NCI-H2171 treated with DMSO at 0.1 percent for 48 hours (cell line): ENCODE measurements around the gene ACBD3.
"Not testable (repeated sequence)": the region's sequence is repeated elsewhere in the genome, so short reads cannot be mapped to it uniquely, and the experiment has no call there.

ENCODE experiments used
- DNase-seq: peaks from one replicate; lab custom pipeline; 2025; lab: John Stamatoyannopoulos, UW

The ACBD3 gene

GRCh38 chr1:226186124-226187018 is at the start of gene ACBD3:
TSS of gene ACBD3 (minus strand) at chr1:226186741. CDS start at chr1:226186675, 66 bp downstream.
- DNase-seq = peak; percentile 94

GRCh38 chr1:226233806-226234205 is 47.3 kb upstream of the ACBD3 start:
- DNase-seq = no peak

- DNase-seq = no peak
These were observed 46.8 kb upstream of the ACBD3 start for GRCh38 chr1:226233293-226233692.

GRCh38 chr1:226226601-226227000 is 40.1 kb upstream of the ACBD3 start:
- no peak for DNase-seq

DNA sequence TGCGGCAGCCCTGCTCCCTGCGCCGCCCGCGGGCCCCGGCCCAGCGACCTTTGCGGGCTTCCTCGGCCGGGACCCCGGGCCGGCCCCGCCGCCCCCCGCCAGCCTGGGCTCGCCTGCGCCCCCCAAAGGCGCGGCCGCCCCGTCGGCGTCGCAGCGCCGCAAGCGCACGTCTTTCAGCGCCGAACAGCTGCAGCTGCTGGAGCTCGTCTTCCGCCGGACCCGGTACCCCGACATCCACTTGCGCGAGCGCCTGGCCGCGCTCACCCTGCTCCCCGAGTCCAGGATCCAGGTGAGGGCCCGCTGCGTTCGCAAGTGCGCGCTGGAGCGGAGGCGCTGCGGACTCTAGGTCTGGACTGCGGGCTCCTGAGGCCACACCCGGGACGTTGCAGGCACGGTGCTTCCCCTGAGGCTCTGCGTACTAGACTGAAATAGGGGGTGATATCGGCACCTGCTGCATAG is 37.3 kb upstream of the ACBD3 start:
- DNase-seq = peak; percentile 11

DNA sequence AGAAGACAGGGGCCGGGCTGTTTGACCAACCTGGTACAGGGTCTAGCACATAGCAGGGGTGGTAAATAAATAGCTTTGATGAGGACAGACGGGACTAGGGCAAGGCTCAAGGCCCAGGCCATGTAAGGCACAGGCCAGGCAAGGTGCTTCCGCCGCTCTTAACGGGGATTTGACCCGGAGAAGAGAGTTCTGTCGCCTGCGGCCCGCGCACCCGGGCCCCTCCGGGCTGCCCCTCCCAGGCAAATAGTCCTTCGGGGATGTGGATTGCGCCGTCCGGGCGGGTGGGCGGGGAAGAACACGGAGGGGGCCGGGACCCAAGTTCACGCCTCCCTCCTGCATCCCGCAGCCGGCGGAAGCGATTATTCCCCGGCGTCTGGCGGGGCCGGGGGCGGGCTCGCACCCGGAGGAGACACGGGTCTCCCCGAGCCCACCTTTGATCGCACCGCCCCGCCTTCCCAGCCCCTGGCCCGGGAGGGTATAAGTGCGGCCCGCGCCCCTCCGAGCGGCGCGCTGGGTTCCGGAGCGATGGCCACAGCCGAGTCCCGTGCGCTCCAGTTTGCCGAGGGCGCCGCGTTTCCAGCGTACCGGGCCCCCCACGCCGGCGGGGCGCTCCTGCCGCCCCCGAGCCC is 36.7 kb upstream of the ACBD3 start, which contains the start of gene MIXL1:
Gene MIXL1 (plus strand): TSS at position 508 of the 629 bp plus-strand sequence. CDS start 18 bp downstream, at position 526.
- DNase-seq = no peak

DNA sequence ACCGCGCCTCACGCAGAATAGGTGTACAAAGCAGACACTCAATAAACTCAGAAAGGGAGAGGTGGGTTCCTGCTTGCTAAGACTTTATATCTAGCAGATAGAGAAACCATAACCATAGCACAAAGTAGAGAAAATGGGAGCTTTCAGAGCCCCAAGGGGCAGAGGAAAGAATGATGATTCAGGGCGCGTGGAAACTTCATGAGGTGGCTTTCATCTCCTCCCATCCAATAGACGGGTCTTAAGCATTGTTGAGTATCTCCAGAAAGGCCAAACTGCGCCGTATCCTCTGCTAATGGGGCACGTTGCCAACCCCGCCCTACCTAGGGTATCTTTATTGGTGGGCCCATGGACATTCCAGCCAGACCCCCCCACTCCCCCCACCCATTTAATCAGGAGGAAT is 36.1 kb upstream of the ACBD3 start:
- DNase-seq = no peak

DNA sequence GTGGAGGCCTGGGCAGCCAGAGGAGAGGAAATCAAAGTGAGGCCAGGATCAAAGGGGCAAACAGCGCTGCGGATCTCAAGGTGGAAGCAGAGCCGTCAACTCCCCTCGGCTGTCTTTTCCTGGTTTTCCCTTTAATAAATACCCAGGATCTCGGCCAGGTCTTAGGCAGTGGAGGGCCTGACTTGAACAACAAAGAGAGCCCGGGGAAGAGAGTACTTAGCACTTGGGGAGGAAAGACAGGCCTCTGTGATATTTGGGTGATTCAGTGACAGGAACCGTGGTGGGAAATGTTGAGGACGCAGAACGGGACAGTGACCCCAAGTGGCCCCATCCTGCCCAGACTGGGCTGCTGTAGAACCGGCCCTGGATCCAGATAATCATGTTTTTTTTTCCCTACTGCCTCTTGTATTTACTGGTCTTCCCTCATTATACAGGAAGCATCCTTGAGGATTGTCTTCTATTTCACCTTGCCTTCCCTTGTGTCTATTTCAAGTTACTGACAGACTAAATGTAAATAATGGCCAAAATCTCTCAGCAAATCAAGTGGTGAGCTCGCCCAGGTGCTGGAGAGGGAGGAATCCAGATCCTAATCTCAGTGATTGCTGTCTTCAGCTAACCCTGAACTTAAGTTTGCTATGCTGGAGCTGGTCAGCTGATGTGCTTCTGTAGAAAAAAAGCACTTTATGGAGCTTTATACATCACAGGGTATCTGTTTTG is 34.1 kb upstream of the ACBD3 start:
- DNase-seq = no peak

GRCh38 chr1:226217273-226217672 is 30.7 kb upstream of the ACBD3 start:
- DNase-seq = no peak

DNA sequence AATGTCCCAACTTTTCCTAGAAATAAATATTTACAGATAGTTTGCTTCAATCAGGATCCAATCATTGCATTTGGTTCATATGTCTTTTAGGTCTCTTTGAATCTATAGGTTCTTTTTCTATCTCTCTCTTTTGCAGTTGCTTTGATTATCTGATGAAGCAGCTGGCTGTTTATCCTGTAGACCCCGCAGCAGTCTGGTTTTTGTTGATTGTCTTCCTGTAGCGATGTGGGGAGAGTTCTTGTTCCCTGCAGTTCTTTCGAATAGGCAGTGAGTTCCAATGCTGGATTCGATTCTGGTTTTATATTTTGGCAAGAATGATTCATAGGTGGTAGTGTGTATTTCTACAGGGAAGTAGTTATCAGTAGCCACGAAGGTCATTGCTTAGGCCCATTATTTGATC is 29.5 kb upstream of the ACBD3 start:
- DNase-seq = no peak

GRCh38 chr1:226215239-226215638 is 28.7 kb upstream of the ACBD3 start:
- DNase-seq = peak; percentile 72

DNA sequence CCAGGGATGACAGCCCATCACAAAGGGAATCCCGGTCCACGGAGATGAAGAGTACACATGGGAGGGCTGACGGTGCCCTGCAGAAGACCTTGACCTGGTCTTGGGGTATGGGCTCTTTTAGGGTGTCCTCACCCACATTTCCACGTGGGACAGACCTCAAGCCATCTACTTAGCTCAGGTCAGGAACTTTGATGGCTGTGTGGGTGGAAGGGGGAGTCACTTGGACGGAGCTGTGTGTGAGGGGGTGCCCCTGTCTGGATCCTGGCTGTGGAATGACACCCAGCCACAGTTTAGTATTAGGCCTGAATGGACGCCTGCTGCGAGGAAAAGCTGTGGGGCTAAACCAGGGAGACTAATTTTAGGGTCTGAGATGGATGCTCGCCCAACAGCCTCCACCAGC is 26.0 kb upstream of the ACBD3 start:
- DNase-seq = no peak

DNA sequence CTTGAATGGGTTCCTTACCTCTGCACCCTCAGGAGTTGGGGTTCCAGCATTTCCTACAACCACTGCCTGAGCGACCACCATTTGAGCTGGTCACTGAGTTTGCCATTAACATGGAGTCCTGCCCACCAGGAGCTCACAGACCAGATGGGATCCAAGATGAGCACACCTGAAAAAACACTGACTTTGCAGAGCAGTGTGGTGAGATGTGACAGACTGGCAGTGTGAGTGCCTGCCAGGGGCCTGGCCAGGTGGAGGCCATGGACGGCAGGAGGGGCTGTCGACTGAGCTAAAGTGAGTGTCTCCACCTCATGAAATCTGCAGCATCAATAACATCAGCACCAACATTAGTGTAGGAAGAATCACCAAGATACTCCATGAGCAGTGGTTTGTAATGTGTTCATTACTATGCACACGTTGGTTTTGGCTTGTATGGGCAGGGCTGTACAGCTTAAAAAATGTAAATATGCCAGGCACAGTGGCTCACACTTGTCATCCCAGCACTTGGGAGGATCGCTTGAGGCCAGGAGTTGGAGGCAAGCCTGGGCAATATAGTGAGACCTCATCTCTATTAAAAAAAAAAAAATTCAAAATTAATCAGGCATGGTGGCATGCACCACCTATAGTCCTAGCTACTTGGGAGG is 24.8 kb upstream of the ACBD3 start:
- no peak for DNase-seq

- no peak for DNase-seq
These were observed 24.1 kb upstream of the ACBD3 start for GRCh38 chr1:226210571-226211176.

GRCh38 chr1:226209307-226210059 is 22.9 kb upstream of the ACBD3 start:
- DNase-seq = peak; percentile 60

DNA sequence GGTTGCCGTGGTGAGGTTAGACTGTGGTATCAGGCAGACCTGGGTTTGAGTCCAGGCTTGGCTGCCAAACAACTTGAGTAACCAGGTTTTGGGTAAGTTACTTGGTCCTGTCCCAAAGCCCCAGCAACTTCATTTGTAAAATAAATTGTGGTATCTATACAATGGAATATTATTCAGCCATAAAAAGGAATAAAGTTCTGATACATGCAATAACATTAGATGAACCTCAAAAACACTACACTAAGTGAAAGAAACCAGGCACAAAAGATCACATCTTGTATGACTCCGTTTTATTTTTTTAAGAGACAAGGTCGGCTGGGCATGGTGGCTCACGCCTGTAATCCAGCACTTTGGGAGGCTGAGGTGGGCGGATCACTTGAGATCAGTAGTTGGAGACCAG is 20.5 kb upstream of the ACBD3 start:
- no peak for DNase-seq

DNA sequence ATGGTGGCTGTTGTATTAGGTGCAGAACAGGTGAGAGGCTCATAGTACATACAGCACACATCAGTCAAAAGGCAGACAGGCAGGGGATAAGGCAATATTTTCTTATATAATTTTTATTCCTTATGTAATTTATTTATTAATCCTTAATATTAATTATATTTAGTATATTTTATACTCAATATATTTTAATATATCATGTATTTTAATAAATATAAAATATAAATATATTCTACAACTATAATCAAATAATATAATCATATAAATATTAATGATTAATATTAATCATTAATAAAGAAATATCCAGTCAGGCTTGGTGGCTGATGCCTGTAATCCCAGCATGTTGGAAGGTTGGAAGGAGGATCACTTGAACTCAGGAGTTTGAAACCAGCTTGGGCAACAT is 17.7 kb upstream of the ACBD3 start:
- no peak for DNase-seq

GRCh38 chr1:226203655-226204054 is 17.1 kb upstream of the ACBD3 start:
- no peak for DNase-seq

GRCh38 chr1:226203240-226203639 is 16.7 kb upstream of the ACBD3 start:
- no peak for DNase-seq

DNA sequence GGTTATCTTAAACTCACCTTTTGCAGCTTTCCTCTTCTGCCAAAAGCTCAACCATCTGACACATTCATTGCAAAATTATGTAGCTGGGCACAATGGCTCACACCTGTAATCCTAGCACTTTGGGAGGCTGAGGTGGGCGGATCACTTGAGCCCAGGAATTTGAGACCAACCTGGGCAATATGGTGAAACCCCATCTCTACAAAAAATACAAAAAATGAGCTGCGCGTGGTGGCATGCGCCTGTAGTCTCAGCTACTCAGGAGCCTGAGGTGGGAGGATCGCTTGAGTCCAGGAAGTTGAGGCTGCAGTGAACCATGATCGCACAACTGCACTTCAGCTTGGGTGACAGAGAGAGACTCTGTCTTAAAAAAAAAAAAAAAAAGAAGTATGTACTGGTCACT is 16.1 kb upstream of the ACBD3 start:
- DNase-seq = not testable (repeated sequence)

DNA sequence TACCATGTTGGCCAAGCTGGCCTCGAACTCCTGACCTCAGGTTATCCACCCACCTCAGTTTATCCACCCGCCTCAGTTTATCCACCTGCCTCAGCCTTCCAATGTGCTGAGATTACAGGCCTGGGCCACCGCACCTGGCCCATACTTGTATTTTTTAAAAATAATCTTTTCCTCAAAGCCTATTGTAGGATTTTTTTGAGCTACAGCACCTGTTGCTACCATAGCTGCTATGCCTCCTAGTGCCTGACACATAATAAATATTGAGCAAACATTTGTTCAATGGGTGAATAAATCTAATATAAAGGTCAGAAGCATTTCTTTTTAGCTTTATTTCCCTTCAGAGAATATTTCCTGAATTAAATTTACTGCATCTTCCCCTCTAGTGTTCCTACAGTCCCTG is 15.7 kb upstream of the ACBD3 start:
- DNase-seq = no peak
